Mucosa of descending colon (tissue), 3 donors: ENCODE results near the gene SGCA. TPM values are rescaled to one million over a fixed set of nuclear protein-coding genes. Genes with fewer than 3 reads are reported as not detected.
A peak's percentile ranks its signal among the peaks of the same experiment; 100 is the strongest.

Source experiments
- ATAC-seq: fragments of 200-7000 bp; cut with Tn5 transposase; one replicate; pipeline ENCODE4 v1.9.1; 2020; ENCODE audit warnings: mild to moderate bottlenecking, moderate library complexity
- DNase-seq, 3 donors: peaks; one replicate each; pipeline ENCODE4 v3.0.0-alpha.2; 2020
- H3K36me3 ChIP-seq: fragments of 200-600 bp; one replicate; pipeline ENCODE4 v1.8.0; 2021; ENCODE audit warnings: low read depth, mild to moderate bottlenecking
- H3K4me1 ChIP-seq: fragments of 200-600 bp; one replicate; pipeline ENCODE4 v1.8.0; 2021; ENCODE audit warnings: low read depth, mild to moderate bottlenecking
- H3K4me3 ChIP-seq: fragments of 200-600 bp; one replicate; pipeline ENCODE4 v1.8.0; 2021; ENCODE audit warnings: mild to moderate bottlenecking
- H3K9me3 ChIP-seq: fragments of 200-600 bp; one replicate; pipeline ENCODE4 v1.8.0; 2021; ENCODE audit warnings: mild to moderate bottlenecking
- CTCF ChIP-seq: fragments of 200-600 bp; IDR thresholded peaks from one replicate; pipeline ENCODE4 v1.8.0; 2022; ENCODE audit warnings: antibody characterized with exemption, mild to moderate bottlenecking
- intact Hi-C, 2 donors: fragments of 100-400 bp; cut with DNase I in 1 of 2; cut with micrococcal nuclease in 1 of 2; formaldehyde crosslinking; loops; one replicate each; pipeline versions ENCODE4 v1.11.0 to v1.11.1; 2022; cut with DNase I, micrococcal nuclease
- total RNA-seq, 3 donors: library from RNA; stranded (reverse); fragmentation: NEBNext Ultra II Directional in 2 of 3; extraction: Animal tissue kit (Norgen Biotek cat#: 25700) in 2 of 3; gene quantifications; one replicate each; pipeline versions ENCODE4 v1.2.1 to v1.2.4, GENCODE V29; 2021 to 2023
- donor health status: DM: no; HTN: no; CAD: no; lungs with moderate emphysema.
- donor health status: DM: no; HTN: no; CAD: no.
- donor health status: DM: no; HTN: yes; CAD: no.

The SGCA gene
- total RNA-seq, 3 donors from 2014 or later: 0.64 to 30.7 (median 6.8) TPM

- DNase-seq (no peak), ATAC-seq (no peak)
- Histone ChIP-seq H3K4me3 (no peak overlapping the region), H3K36me3 (no peaks in the 10 kb centered on the region), H3K4me1 (peaks cover 4% of the 10 kb centered on the region), H3K9me3 (no peaks in the 10 kb centered on the region)
- intact Hi-C loops: loop anchor here in 1 of 2 donors (10.0 kb wide), 1 partner anchor 51 kb away; no protein-coding TSS in a partner anchor
- TF ChIP-seq CTCF: no peak
Observed at GRCh38 chr17:50165466-50165865, 339 bp upstream of the SGCA start.

- H3K4me1 ChIP-seq: peaks cover 3% of the 10 kb centered on the region
- no peak for TF ChIP-seq CTCF
- no peaks in the 10 kb centered on the region for H3K36me3 ChIP-seq
- H3K4me3 ChIP-seq: no peak overlapping the region
- no peak for ATAC-seq
- DNase-seq: peak in 1 of 3 donors; percentile 17
- no peaks in the 10 kb centered on the region for H3K9me3 ChIP-seq
- intact Hi-C loops: loop anchor here in 1 of 2 donors (10.0 kb wide), 1 partner anchor 52 kb away; no protein-coding TSS in a partner anchor
Observed at GRCh38 chr17:50166518-50167181, 845 bp downstream of the SGCA start.

- intact Hi-C loops: loop anchor here in 1 of 2 donors (10.0 kb wide), 1 partner anchor 53 kb away; no protein-coding TSS in a partner anchor
- no peak overlapping the region for H3K4me3 ChIP-seq
- no peak for TF ChIP-seq CTCF
- H3K36me3 ChIP-seq: no peaks in the 10 kb centered on the region
- DNase-seq (peak in 1 of 3 donors; percentile 52), ATAC-seq (no peak)
- no peaks in the 10 kb centered on the region for H3K4me1 ChIP-seq
- H3K9me3 ChIP-seq: no peaks in the 10 kb centered on the region
Observed at GRCh38 chr17:50167371-50167770, 1.6 kb downstream of the SGCA start.

GRCh38 chr17:50168319-50168718, 2.5 kb downstream of the SGCA start:
- no peak for TF ChIP-seq CTCF
- intact Hi-C loops: loop anchor here in 1 of 2 donors (10.0 kb wide), 1 partner anchor 54 kb away; no protein-coding TSS in a partner anchor

GRCh38 chr17:50169121-50169764, 3.4 kb downstream of the SGCA start:
- Histone ChIP-seq H3K36me3 (no peaks in the 10 kb centered on the region), H3K4me3 (no peak overlapping the region)
- peak in 2 of 3 donors; percentile 62 to 66 for DNase-seq

More at GRCh38 chr17:50168319-50168718, 2.5 kb downstream of the SGCA start:
- Histone ChIP-seq H3K4me3 (no peak overlapping the region), H3K9me3 (no peaks in the 10 kb centered on the region), H3K36me3 (no peaks in the 10 kb centered on the region), H3K4me1 (no peaks in the 10 kb centered on the region)
- ATAC-seq (no peak), DNase-seq (peak in 2 of 3 donors; percentile 15 to 49)

More at GRCh38 chr17:50169121-50169764, 3.4 kb downstream of the SGCA start:
- no peaks in the 10 kb centered on the region for H3K4me1 ChIP-seq
- no peaks in the 10 kb centered on the region for H3K9me3 ChIP-seq
- peak; percentile 14 for TF ChIP-seq CTCF
- intact Hi-C loops: loop anchor here in 1 of 2 donors (10.0 kb wide), 1 partner anchor 54 kb away; no protein-coding TSS in a partner anchor
- ATAC-seq: peak; percentile 78
